ENCODE measurements around the gene DDX27. TPM values are rescaled to one million over a fixed set of nuclear protein-coding genes. Genes with fewer than 3 reads are reported as not detected.

DDX27 gene
- total and polyA plus RNA-seq, 9 of the 15 experiments (the other 6 are each of a cell fraction or from before 2014, with no cell fraction given), result 17.9 to 79.3 (median 57.0) TPM

GRCh38 chr20:49172413-49172812 lies 46.8 kb upstream of the DDX27 start:
- ChIA-PET CTCF (ENCODE audit: low intra/inter-chr PET ratio) (no interaction called here), POLR2A (interaction anchor here (1.6 kb wide), 1 partner anchor 10 kb away, joined by 6 read pairs; no protein-coding TSS in a partner anchor)
- DNase-seq (ENCODE audit: extremely low read depth in 1 of 4, low spot score in 3 of 4), result no peak
- Histone ChIP-seq H2AFZ (ENCODE audit: low read depth, low read length) (no peak overlapping the region), H3K36me3 (ENCODE audit: control insufficient read depth, insufficient read depth, low read length) (peaks cover 46% of the 10 kb centered on the region), H3K27ac (ENCODE audit: extremely low read depth, low read depth, low read length) (no peak overlapping the region), H3K27me3 (ENCODE audit: control insufficient read depth in 2 of 2, insufficient read depth in 2 of 2, low read length in 2 of 2) (no peaks in the 10 kb centered on the region), H3K4me3 (no peak overlapping the region), H3K9me1 (ENCODE audit: control insufficient read depth, insufficient read depth, low read length) (no peaks in the 10 kb centered on the region), H3K4me2 (ENCODE audit: insufficient read depth, low read length) (no peak overlapping the region), H3K4me1 (replicated peaks in 1 of 2; ENCODE audit: control insufficient read depth in 2 of 2, insufficient read depth in 2 of 2, low read length in 2 of 2) (no peaks in the 10 kb centered on the region), H4K20me1 (replicated peaks; ENCODE audit: control insufficient read depth, insufficient read depth, low read length) (0 out of 2 replicates have a peak, but pooled peaks cover 3% of the 10 kb centered on the region), H3K9ac (ENCODE audit: insufficient read depth in 1 of 2, low read depth in 2 of 2, low read length in 2 of 2) (no peak overlapping the region), H3K9me3 (replicated peaks; ENCODE audit: control insufficient read depth, insufficient read depth, low read depth, low read length) (no peaks in the 10 kb centered on the region), H3K79me2 (ENCODE audit: control insufficient read depth, insufficient read depth, low read length) (peaks cover 82% of the 10 kb centered on the region)
- ATAC-seq, result no peak
- in situ Hi-C loops (cut with MboI) (no loop called here), intact Hi-C loops (cut with micrococcal nuclease) (no loop called here)
- no peak for FAIRE-seq
- WGBS (ENCODE audit: insufficient coverage, low coverage, missing lambda C conversion rate), result 43% methylated on average over 1 of the region's 1 CpG
- no TSS peak for BruUV-seq (replicated peaks)
- TF ChIP-seq ZNF518B (CRISPR knock-in tag; IDR thresholded peaks at IDR 0.05), result no peak
- no peak for TF ChIP-seq ZNF584 (CRISPR knock-in tag; IDR thresholded peaks at IDR 0.05; ENCODE audit: low read depth)
- no peak for TF ChIP-seq RCOR1 (IDR thresholded peaks at IDR 0.05; ENCODE audit: borderline replicate concordance in 1 of 2, low read depth in 2 of 2, low read length in 2 of 2)
- TF ChIP-seq ZKSCAN1 (IDR thresholded peaks at IDR 0.05; ENCODE audit: low read depth, low read length), result no peak
- TF ChIP-seq ARID3B (CRISPR knock-in tag; IDR thresholded peaks at IDR 0.05; ENCODE audit: borderline replicate concordance), result no peak
- no peak for TF ChIP-seq KDM2B (CRISPR knock-in tag; IDR thresholded peaks at IDR 0.05)
- no peak for TF ChIP-seq ZNF174 (CRISPR knock-in tag; IDR thresholded peaks at IDR 0.05)
- no peak for TF ChIP-seq E2F1 (CRISPR knock-in tag; IDR thresholded peaks at IDR 0.05)
- no peak for TF ChIP-seq ZNF217 (CRISPR knock-in tag; IDR thresholded peaks at IDR 0.05)
- TF ChIP-seq ZNF444 (CRISPR knock-in tag; IDR thresholded peaks at IDR 0.05), result no peak
- no peak for TF ChIP-seq PKNOX1 (IDR thresholded peaks at IDR 0.05)
- TF ChIP-seq MBD2 (IDR thresholded peaks at IDR 0.05; ENCODE audit: borderline replicate concordance, low read depth), result no peak
- TF ChIP-seq E2F4 (CRISPR knock-in tag; IDR thresholded peaks at IDR 0.05; ENCODE audit: low read depth), result no peak
- no peak for TF ChIP-seq NRF1 (conservative IDR thresholded peaks at IDR 0.05 in 1 of 2, IDR thresholded peaks at IDR 0.05 in 1 of 2)
- no peak for TF ChIP-seq ZNF282 (CRISPR knock-in tag; IDR thresholded peaks at IDR 0.05)
